Right lung (tissue), 5 donors: ENCODE data around the gene FAM200B. TPM values are rescaled to one million over a fixed set of nuclear protein-coding genes. Genes with fewer than 3 reads are reported as not detected.

ENCODE experiments used
- DNase-seq, 2 donors: peaks; one replicate each; pipeline ENCODE4 v3.0.0-alpha.2; 2013
- polyA plus RNA-seq, 5 donors: library from polyadenylated mRNA; unstranded; fragments of 120-200 nt; gene quantifications; one replicate each; pipeline versions ENCODE4 v1.2.1 to v1.2.3, GENCODE V29; 2013; ENCODE audit warnings: inconsistent platforms in 1 of 5, low replicate concordance in 1 of 5; ENCODE audit not compliant: insufficient read length in 5 of 5, insufficient read depth in 1 of 5

FAM200B gene
- polyA plus RNA-seq, 5 donors: 39.5 to 57.4 (median 54.0) TPM

- no peak for DNase-seq
These were observed 15.8 kb upstream of the FAM200B start for GRCh38 chr4:15665753-15666365.

- DNase-seq: no peak
These were observed 14.6 kb upstream of the FAM200B start for GRCh38 chr4:15667006-15667405.

- no peak for DNase-seq
These were observed 12.8 kb upstream of the FAM200B start for GRCh38 chr4:15668566-15669435.

DNA sequence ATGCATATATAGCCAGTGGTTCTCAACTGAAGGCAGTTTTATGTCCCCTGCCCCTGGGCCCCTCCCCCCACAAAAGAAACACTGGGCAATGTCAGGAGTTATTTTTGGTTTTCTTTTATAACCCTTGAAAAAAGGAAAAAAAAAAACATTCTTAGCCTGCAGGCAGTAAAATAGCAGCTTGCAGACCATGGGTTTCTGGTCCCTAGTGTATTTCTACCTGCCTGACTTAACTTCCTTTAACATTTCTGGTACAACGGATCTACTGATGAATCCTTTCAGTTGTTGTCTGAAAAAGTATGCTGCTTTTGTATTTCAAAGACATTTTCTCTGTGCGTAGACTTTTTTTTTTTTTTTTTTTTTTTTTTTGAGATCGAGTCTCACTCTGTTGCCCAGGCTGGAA lies 11.1 kb upstream of the FAM200B start:
- DNase-seq: no peak

- no peak for DNase-seq
These were observed 9.5 kb upstream of the FAM200B start for GRCh38 chr4:15672101-15672500.

DNA sequence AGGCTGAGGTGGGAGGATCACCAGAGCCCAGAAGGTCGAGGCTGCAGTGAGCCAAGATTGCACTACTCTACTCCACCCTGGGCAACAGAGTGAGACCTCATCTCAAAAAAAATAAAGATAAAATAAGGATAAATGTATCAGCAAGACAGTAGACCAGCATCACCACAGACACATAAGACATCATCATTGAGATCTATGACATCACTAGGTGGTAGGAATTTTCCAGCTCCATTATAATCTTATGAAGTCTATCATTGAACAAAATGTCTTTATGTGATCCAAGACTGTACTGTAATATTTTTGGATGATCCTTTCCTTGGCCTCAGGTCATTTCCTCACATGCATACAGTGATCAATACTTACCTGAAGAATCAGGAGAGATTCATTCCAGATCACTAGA lies 8.3 kb upstream of the FAM200B start:
- DNase-seq: no peak

- DNase-seq: no peak
These were observed 7.6 kb upstream of the FAM200B start for GRCh38 chr4:15674046-15674445.

DNA sequence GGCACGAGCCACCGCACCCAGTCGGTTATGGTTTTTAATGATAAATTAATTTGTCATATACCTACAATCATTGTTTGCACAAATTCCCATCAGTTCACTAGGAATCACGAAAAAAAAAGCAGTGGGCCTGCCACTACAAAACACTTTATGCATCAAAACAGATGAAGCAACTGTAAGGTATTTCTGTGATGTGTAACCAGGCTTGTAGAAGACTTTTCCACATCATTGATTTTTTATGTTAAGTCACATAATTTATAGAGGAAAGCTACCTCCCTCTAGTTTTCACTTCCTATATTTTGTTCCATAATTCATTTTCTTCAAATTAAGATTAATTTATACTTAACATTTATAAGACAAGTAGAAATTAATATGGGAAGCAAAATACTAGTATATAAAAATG lies 6.7 kb upstream of the FAM200B start:
- DNase-seq: no peak

DNA sequence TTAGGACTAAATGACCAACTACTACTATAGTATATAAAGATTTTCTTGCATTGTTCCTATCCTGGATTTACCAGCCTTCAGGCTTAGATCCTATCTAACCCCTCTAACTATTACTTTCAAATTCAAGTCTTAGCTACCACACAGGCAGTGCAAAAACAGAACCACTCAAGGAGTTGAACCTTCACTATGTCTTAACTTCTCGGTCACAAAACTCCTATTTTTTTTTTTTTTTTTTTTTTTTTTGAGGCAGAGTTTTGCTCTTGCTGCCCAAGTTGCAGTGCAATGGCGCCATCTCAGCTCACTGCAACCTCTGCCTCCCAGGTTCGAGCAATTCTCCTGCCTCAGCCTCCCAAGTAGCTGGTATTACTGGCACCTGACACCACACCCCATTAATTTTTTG lies 6.3 kb upstream of the FAM200B start:
- DNase-seq: no peak

DNA sequence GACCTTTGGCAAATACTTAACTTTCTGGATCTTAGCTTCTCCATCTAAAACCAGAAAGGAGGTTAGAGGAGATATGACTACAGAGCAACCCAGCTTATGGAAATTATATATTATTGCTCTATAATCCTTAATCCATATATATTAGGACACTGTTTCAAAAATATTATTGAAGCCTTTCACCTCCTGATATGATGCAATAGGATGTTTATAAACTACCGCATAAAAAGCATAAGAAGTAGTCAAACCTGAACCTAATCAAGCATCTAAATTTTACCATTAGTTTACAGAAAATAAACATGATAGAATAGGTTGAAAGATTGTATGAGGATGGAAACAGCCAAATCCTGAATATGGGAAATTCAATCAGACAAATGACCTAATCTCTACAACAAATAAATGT lies 5.6 kb upstream of the FAM200B start:
- no peak for DNase-seq

DNA sequence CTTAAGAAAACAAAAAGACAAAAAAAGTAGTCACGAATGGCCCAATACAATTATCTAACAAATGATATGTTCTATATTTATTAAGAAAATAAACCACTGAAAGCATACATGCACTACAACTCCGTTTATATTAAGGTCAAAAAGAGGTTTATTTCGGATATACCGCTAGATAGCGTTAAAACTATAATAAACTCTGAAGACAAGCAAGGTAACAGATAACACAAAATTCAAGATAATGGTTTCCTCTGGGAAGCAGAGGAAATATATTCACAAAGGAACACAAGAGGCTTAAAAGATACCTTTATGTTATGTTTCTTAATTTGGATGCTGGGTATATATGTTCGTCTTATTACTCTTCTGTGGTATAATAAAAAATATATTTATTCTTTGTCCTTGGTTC lies 4.7 kb upstream of the FAM200B start:
- no peak for DNase-seq

GRCh38 chr4:15677507-15677988 lies 4.1 kb upstream of the FAM200B start:
- no peak for DNase-seq

DNA sequence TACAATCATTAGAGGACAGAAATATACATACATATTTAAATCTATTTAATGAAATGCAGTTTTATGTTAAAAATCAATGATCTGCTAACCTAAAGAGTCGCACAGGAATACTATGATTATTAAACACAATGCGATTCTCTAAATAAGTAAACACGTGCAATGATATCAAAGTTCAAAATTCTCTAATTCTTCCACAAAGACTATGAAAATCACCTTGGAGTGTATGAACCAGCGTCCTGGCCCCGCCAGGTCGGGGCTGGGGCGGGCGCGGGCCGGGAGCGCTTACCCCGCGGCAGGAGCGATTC lies 608 bp upstream of the FAM200B start:
- DNase-seq: no peak

DNA sequence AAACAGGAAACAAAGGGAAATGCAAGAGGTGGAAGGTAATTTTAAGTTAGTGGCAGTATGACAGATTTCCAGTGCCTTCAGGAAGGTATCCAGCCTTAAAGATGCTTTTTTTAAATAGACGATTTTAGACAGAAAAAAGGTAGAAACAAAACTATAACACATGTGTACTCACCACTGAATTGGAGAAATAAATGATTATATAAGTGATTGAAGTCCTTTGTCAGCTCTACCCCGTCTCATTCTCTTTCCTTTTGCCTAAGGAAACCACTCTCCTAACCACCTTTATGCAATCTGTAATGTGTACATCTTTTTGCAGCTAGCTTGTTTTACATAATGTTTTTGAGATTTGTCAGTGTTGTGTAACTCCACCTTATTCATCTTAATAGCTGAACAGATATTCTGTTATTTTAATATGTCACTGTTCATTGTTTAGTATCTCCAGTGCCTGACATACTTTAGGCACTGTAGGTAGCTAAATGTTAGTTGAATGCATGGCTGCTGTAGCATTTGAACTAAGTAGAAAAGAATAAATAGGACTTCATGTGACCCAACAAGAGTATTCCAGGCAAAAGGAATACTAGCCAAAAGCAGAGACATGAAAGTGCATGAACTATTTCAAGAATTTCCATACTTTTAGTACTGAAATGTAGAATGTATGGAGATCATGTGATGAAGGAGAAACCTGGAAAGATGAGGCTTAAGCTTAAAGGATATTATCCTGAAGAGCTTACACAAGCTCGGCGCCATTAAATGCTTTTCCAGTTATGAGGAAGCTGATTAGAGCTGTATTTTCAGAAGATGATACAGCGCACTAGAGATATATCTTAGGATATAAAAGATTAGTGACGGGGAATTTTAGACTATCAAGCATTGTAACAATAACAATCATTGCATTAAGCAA lies 865 bp downstream of the FAM200B start:
- no peak for DNase-seq

GRCh38 chr4:15683143-15683495 lies 1.5 kb downstream of the FAM200B start:
- no peak for DNase-seq

- no peak for DNase-seq
These were observed 2.9 kb downstream of the FAM200B start for GRCh38 chr4:15684498-15684897.

- DNase-seq: no peak
These were observed 6.4 kb downstream of the FAM200B start for GRCh38 chr4:15688051-15688450.

DNA sequence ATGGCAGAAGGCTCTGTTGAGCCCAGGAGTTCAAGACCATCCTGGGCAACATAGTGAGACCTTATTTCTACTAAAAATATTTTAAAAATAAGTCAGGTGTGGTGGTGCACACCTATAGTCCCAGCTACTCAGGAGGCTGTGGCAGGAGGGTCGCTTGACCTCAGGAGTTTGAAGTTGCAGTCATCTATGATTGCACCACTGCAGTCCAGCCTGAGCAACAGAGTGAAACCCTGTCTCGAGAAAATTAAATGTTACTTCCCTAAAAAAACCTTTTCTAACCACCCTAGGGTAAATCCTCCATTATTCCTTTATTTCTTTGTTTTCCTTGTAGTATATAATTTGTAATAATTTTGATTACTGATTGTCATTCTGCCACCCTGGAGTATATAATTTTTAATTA lies 7.9 kb downstream of the FAM200B start:
- DNase-seq: no peak

DNA sequence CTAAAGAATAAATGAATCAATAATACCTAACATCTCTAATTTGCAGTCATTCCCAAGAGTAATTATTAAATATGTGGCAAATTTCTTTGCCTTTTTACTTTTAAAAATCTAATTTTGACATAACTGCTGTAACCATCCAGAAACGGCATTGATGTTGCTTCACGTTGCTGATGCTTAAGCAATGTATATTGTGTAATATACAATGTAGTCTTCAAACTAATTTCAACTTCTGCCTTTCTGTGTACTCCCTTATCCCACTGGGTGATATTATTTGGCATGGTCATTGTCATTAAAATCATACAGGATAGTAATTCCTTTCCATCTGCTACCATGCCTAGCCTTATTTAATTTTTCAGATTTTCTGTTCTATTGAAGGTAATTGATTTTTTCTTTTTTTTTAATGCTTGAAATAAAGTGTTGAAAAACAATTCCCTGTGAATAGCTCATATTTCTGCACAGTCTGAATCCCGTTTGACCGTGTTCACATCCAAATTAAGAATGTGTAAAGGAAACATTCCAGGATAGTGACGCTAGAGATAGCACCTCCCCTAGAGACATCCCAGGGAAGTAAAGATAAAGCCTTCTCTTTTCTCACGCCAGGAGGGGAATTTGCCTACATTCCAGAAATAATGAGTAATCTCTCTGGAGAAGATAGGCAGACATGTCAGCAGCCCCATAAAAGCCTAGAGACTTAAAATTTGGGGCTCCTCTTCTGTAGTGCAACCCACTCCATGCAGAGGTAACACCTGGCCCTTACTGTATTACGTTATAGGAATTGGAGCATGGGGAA lies 8.6 kb downstream of the FAM200B start:
- DNase-seq: no peak

GRCh38 chr4:15691346-15692135 lies 9.9 kb downstream of the FAM200B start:
- no peak for DNase-seq

GRCh38 chr4:15692602-15693001 lies 11.0 kb downstream of the FAM200B start:
- no peak for DNase-seq
